Stimulated activated CD8-positive, alpha-beta memory T cell treated with anti-CD3 and anti-CD28 coated beads, Interleukin-12 subunit alpha, Interleukin-12 subunit beta, amount 100 ng/mL, for 1 hour (primary cell): ENCODE measurements around the gene DUSP9.
"Not testable (repeated sequence)": the region's sequence is repeated elsewhere in the genome, so short reads cannot be mapped to it uniquely, and the experiment has no call there.

Source experiments
- DNase-seq: peaks from one replicate; pipeline ENCODE4 v3.0.0-alpha.2; 2020; ENCODE audit warnings: low read depth

The DUSP9 gene

GRCh38 chrX:153671589-153672530 is 24.9 kb downstream of the DUSP9 start:
- DNase-seq = no peak

- DNase-seq = no peak
These were observed 25.8 kb downstream of the DUSP9 start for GRCh38 chrX:153672531-153673427.

- DNase-seq = no peak
These were observed 26.6 kb downstream of the DUSP9 start, which contains the start of gene PNCK for GRCh38 chrX:153673428-153674218. PNCK (minus strand) TSS chrX:153673813; CDS start chrX:153673076, 737 bp downstream.

GRCh38 chrX:153674219-153674851 is 27.3 kb downstream of the DUSP9 start:
- no peak for DNase-seq

GRCh38 chrX:153681175-153681574 is 34.2 kb downstream of the DUSP9 start:
- DNase-seq = no peak

GRCh38 chrX:153683486-153683885 is 36.5 kb downstream of the DUSP9 start:
- not testable (repeated sequence) for DNase-seq

- no peak for DNase-seq
These were observed 37.6 kb downstream of the DUSP9 start for GRCh38 chrX:153684467-153685155.

GRCh38 chrX:153685156-153685536 is 38.1 kb downstream of the DUSP9 start:
- DNase-seq = no peak

GRCh38 chrX:153685751-153686696 is 39.0 kb downstream of the DUSP9 start:
- no peak for DNase-seq

GRCh38 chrX:153686711-153687110 is 39.7 kb downstream of the DUSP9 start:
- no peak for DNase-seq

GRCh38 chrX:153687121-153688039 is 40.4 kb downstream of the DUSP9 start, which contains the start of gene SLC6A8:
SLC6A8 (plus strand) TSS chrX:153687926; CDS start chrX:153688575, 649 bp downstream.
- peak; percentile 9 for DNase-seq

- DNase-seq = no peak
These were observed 41.1 kb downstream of the DUSP9 start for GRCh38 chrX:153688071-153688470.

- no peak for DNase-seq
These were observed 41.5 kb downstream of the DUSP9 start for GRCh38 chrX:153688506-153688905.

GRCh38 chrX:153688911-153689590 is 42.0 kb downstream of the DUSP9 start:
- DNase-seq = no peak

GRCh38 chrX:153689654-153690465 is 42.9 kb downstream of the DUSP9 start:
- no peak for DNase-seq

GRCh38 chrX:153690466-153690865 is 43.5 kb downstream of the DUSP9 start:
- no peak for DNase-seq
